Mesenchymal stem cell (in vitro differentiated cells and primary cell): ENCODE measurements around the gene DNAJC27.

Experiments used
- DNase-seq: peaks from one replicate; pipeline ENCODE4 v3.0.0-alpha.2; 2013
- H2AFZ ChIP-seq: one replicate; pipeline ENCODE4 v1.6.1; 2013; ENCODE audit warnings: low read depth, mild to moderate bottlenecking, control low read depth, inconsistent platforms, low read length, moderate library complexity
- H2AK5ac ChIP-seq: 2 replicates; pipeline ENCODE4 v1.6.1; 2013; ENCODE audit warnings: low read length, moderate library complexity, mild to moderate bottlenecking, inconsistent platforms; ENCODE audit not compliant: severe bottlenecking
- H2BK120ac ChIP-seq: one replicate; pipeline ENCODE4 v1.6.1; 2013; ENCODE audit warnings: low read depth, mild to moderate bottlenecking, inconsistent platforms, low read length, moderate library complexity
- H2BK12ac ChIP-seq, 2 experiments: one replicate each; pipeline ENCODE4 v1.6.1; 2013; ENCODE audit warnings: inconsistent platforms in 2 of 2, low read length in 2 of 2, mild to moderate bottlenecking in 2 of 2, moderate library complexity in 2 of 2, control low read depth in 1 of 2
- H2BK15ac ChIP-seq: one replicate; pipeline ENCODE4 v1.6.1; 2013; ENCODE audit warnings: mild to moderate bottlenecking, low read depth, inconsistent platforms; ENCODE audit not compliant: poor library complexity, severe bottlenecking
- H2BK5ac ChIP-seq: 2 replicates; pipeline ENCODE4 v1.6.1; 2013; ENCODE audit warnings: low read depth, mild to moderate bottlenecking, low read length, control low read depth, inconsistent platforms; ENCODE audit not compliant: poor library complexity, severe bottlenecking
- H3K14ac ChIP-seq, 2 experiments: one replicate each; pipeline ENCODE4 v1.6.1; 2013; ENCODE audit warnings: inconsistent platforms in 2 of 2, low read length in 2 of 2, control low read depth in 1 of 2, mild to moderate bottlenecking in 1 of 2, moderate library complexity in 1 of 2
- H3K18ac ChIP-seq, 2 experiments: one replicate each; pipeline ENCODE4 v1.6.1; 2013; ENCODE audit warnings: inconsistent platforms in 2 of 2, low read length in 2 of 2, control low read depth in 1 of 2, low read depth in 1 of 2, mild to moderate bottlenecking in 1 of 2
- H3K23ac ChIP-seq, 2 experiments: one replicate each; pipeline ENCODE4 v1.6.1; 2013; ENCODE audit warnings: inconsistent platforms in 2 of 2, low read length in 2 of 2, mild to moderate bottlenecking in 2 of 2, moderate library complexity in 2 of 2, control low read depth in 1 of 2
- H3K27ac ChIP-seq: 2 replicates; pipeline ENCODE4 v1.5.1; 2013; ENCODE audit warnings: mild to moderate bottlenecking, moderate library complexity, low read length, control low read depth, inconsistent platforms; ENCODE audit not compliant: poor library complexity, severe bottlenecking
- H3K27me3 ChIP-seq, 2 experiments: 2 replicates each; pipeline versions ENCODE4 v1.6.1 to v1.7.0; 2013; ENCODE audit warnings: low read length in 2 of 2, mild to moderate bottlenecking in 2 of 2, moderate library complexity in 2 of 2, control low read depth in 1 of 2, inconsistent platforms in 1 of 2; ENCODE audit not compliant: control insufficient read depth in 1 of 2, insufficient read depth in 1 of 2
- H3K36me3 ChIP-seq, 2 experiments: 2 replicates each; pipeline versions ENCODE4 v1.6.1 to v1.7.0; 2013; ENCODE audit warnings: low read length in 2 of 2, control low read depth in 1 of 2, inconsistent platforms in 1 of 2, low read depth in 1 of 2, mild to moderate bottlenecking in 1 of 2; ENCODE audit not compliant: insufficient read depth in 2 of 2, control insufficient read depth in 1 of 2
- H3K4ac ChIP-seq, 2 experiments: one replicate each; pipeline ENCODE4 v1.6.1; 2013; ENCODE audit warnings: inconsistent platforms in 2 of 2, low read length in 2 of 2, mild to moderate bottlenecking in 2 of 2, moderate library complexity in 2 of 2, control low read depth in 1 of 2, low read depth in 1 of 2
- H3K4me1 ChIP-seq: 2 replicates; pipeline ENCODE4 v1.6.1; 2013; ENCODE audit warnings: low read depth, low read length, control low read depth; ENCODE audit not compliant: control insufficient read depth, insufficient read depth
- H3K4me2 ChIP-seq: 2 replicates; pipeline ENCODE4 v1.6.1; 2013; ENCODE audit warnings: low read length, mild to moderate bottlenecking, inconsistent platforms; ENCODE audit not compliant: poor library complexity, severe bottlenecking
- H3K4me3 ChIP-seq, 2 experiments: 2 replicates each; pipeline versions ENCODE4 v1.5.1 to v1.7.0; 2013; ENCODE audit warnings: low read length in 2 of 2, mild to moderate bottlenecking in 2 of 2, control low read depth in 1 of 2, low read depth in 1 of 2; ENCODE audit not compliant: insufficient read depth in 1 of 2
- H3K79me1 ChIP-seq: replicated peaks from 2 replicates; pipeline ENCODE4 v1.6.1; 2013; ENCODE audit warnings: mild to moderate bottlenecking, control low read depth, low read length, inconsistent platforms; ENCODE audit not compliant: poor library complexity, severe bottlenecking
- H3K9ac ChIP-seq: 2 replicates; pipeline ENCODE4 v1.7.0; 2013; ENCODE audit warnings: mild to moderate bottlenecking, low read length, moderate library complexity
- H3K9me3 ChIP-seq: 2 replicates; pipeline ENCODE4 v1.7.0; 2013; ENCODE audit warnings: mild to moderate bottlenecking, low read length; ENCODE audit not compliant: control insufficient read depth
- H4K8ac ChIP-seq: one replicate; pipeline ENCODE4 v1.6.1; 2013; ENCODE audit warnings: inconsistent platforms, mild to moderate bottlenecking, low read length, moderate library complexity
- H4K91ac ChIP-seq: one replicate; pipeline ENCODE4 v1.6.1; 2013; ENCODE audit warnings: mild to moderate bottlenecking, low read length, inconsistent platforms
- WGBS: methylation state at CpG from one replicate; pipeline ENCODE4 v1.1.7; 2013; ENCODE audit warnings: mixed read lengths; 5-methylcytosine and 5-hydroxymethylcytosine counted together

The DNAJC27 gene

DNA sequence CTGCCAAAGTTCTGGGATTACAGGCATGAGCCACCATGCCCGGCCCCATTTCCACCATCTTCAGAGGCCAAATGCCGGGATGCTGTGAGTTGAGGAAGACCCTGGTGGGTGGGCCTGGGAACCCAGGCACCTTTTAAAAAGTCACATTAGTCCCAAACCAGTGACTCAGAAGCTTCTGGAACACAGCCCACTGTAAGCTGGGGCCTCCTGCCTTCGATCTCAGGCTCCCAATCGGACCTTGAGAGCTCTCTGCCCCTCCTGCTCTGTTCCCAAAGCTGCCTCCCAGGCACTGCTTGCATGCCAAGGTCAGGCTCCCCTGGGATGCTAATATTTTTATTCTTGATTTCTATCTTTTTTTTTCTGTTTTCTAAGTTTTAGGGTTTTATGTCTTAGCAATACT is 56.0 kb downstream of the DNAJC27 start:
- 95% methylated on average over 4 of the region's 4 CpGs for WGBS
- H2BK120ac ChIP-seq, result no peak overlapping the region

GRCh38 chr2:24915175-24915574 is 56.6 kb downstream of the DNAJC27 start:
- WGBS, result 94% methylated on average over 8 of the region's 8 CpGs
- no peak overlapping the region for H2BK12ac ChIP-seq
- H3K23ac ChIP-seq, result no peak overlapping the region
- no peak for DNase-seq
- H3K9me3 ChIP-seq, result no peaks in the 10 kb centered on the region
- no peak overlapping the region for H3K4me2 ChIP-seq
- H4K91ac ChIP-seq, result no peak overlapping the region
- H2AFZ ChIP-seq, result no peak overlapping the region
- H3K18ac ChIP-seq, result no peak overlapping the region
- H4K8ac ChIP-seq, result no peak overlapping the region
- H3K79me1 ChIP-seq, result peaks cover 38% of the 10 kb centered on the region
- H3K36me3 ChIP-seq, result peaks cover 27 to 36% of the 10 kb centered on the region in 2 experiments
- H3K4me3 ChIP-seq, result no peak overlapping the region
- H3K14ac ChIP-seq, result no peak overlapping the region
- no peak overlapping the region for H2BK15ac ChIP-seq
- no peak overlapping the region for H2AK5ac ChIP-seq
- H3K27ac ChIP-seq, result no peak overlapping the region
- no peak overlapping the region for H3K4ac ChIP-seq
- no peaks in the 10 kb centered on the region for H3K27me3 ChIP-seq
- H2BK5ac ChIP-seq, result no peak overlapping the region
- no peak overlapping the region for H2BK120ac ChIP-seq
- peaks cover 19% of the 10 kb centered on the region for H3K4me1 ChIP-seq
- no peak overlapping the region for H3K9ac ChIP-seq

More for the DNA sequence above, 56.0 kb downstream of the DNAJC27 start:
- no peak overlapping the region for H2BK5ac ChIP-seq
- no peak overlapping the region for H2BK15ac ChIP-seq
- no peak overlapping the region for H3K14ac ChIP-seq
- H3K27me3 ChIP-seq, result no peaks in the 10 kb centered on the region
- H3K18ac ChIP-seq, result no peak overlapping the region
- peaks cover 38% of the 10 kb centered on the region for H3K79me1 ChIP-seq
- DNase-seq, result no peak
- no peak overlapping the region for H3K9ac ChIP-seq
- no peak overlapping the region for H4K8ac ChIP-seq
- no peak overlapping the region for H2AFZ ChIP-seq
- H3K4ac ChIP-seq, result no peak overlapping the region
- H2BK12ac ChIP-seq, result no peak overlapping the region
- H3K36me3 ChIP-seq, result peaks cover 27 to 36% of the 10 kb centered on the region in 2 experiments
- no peak overlapping the region for H3K4me3 ChIP-seq
- no peak overlapping the region for H2AK5ac ChIP-seq
- H3K4me2 ChIP-seq, result no peak overlapping the region
- H3K4me1 ChIP-seq, result peaks cover 20% of the 10 kb centered on the region
- no peak overlapping the region for H4K91ac ChIP-seq
- no peaks in the 10 kb centered on the region for H3K9me3 ChIP-seq
- H3K23ac ChIP-seq, result no peak overlapping the region
- H3K27ac ChIP-seq, result no peak overlapping the region

GRCh38 chr2:24914713-24915112 is 57.0 kb downstream of the DNAJC27 start:
- no peak overlapping the region for H3K4me3 ChIP-seq
- H3K27me3 ChIP-seq, result no peaks in the 10 kb centered on the region
- H3K79me1 ChIP-seq, result peaks cover 38% of the 10 kb centered on the region
- no peak overlapping the region for H2AK5ac ChIP-seq
- no peak overlapping the region for H2AFZ ChIP-seq
- 91% methylated on average over 5 of the region's 5 CpGs for WGBS
- no peak overlapping the region for H2BK15ac ChIP-seq
- no peak overlapping the region for H2BK120ac ChIP-seq
- no peak overlapping the region for H4K91ac ChIP-seq
- no peaks in the 10 kb centered on the region for H3K9me3 ChIP-seq
- H2BK12ac ChIP-seq, result no peak overlapping the region
- no peak overlapping the region for H3K14ac ChIP-seq
- H2BK5ac ChIP-seq, result no peak overlapping the region
- peaks cover 19% of the 10 kb centered on the region for H3K4me1 ChIP-seq
- no peak overlapping the region for H3K27ac ChIP-seq
- peaks cover 27 to 36% of the 10 kb centered on the region in 2 experiments for H3K36me3 ChIP-seq
- no peak overlapping the region for H4K8ac ChIP-seq
- H3K4ac ChIP-seq, result no peak overlapping the region
- no peak overlapping the region for H3K23ac ChIP-seq
- no peak for DNase-seq
- no peak overlapping the region for H3K4me2 ChIP-seq
- H3K9ac ChIP-seq, result no peak overlapping the region
- no peak overlapping the region for H3K18ac ChIP-seq

DNA sequence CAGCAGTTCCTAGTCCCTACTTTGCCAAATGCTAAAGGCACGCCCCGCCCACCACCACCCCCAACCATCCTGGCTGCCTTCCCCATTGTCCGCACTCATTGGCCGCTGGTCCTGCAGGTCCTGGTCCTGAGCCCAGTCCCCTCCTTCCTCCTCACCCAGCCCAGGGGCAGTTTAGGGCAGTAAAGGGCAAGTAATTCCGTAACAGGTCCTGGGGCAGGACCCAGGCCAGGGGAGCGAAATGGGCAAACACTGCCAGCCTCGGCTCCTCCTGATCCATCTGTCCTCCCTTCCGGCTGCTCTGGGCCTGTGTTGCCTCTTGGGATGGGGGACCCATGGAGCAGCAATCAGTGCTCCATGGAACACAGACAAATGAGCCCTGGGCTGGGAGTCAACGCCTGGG is 57.8 kb downstream of the DNAJC27 start:
- H3K23ac ChIP-seq, result no peak overlapping the region
- no peak overlapping the region for H3K27ac ChIP-seq
- H2AFZ ChIP-seq, result no peak overlapping the region
- no peak overlapping the region for H4K91ac ChIP-seq
- H2BK5ac ChIP-seq, result no peak overlapping the region
- H2BK15ac ChIP-seq, result no peak overlapping the region
- H3K4me3 ChIP-seq, result no peak overlapping the region
- H3K9me3 ChIP-seq, result no peaks in the 10 kb centered on the region
- H3K36me3 ChIP-seq, result peaks cover 27 to 36% of the 10 kb centered on the region in 2 experiments
- no peak overlapping the region for H3K18ac ChIP-seq
- no peak overlapping the region for H3K4ac ChIP-seq
- no peak overlapping the region for H3K4me2 ChIP-seq
- H4K8ac ChIP-seq, result no peak overlapping the region
- DNase-seq, result no peak
- no peak overlapping the region for H2BK12ac ChIP-seq
- H3K79me1 ChIP-seq, result peaks cover 40% of the 10 kb centered on the region
- H3K4me1 ChIP-seq, result peaks cover 16% of the 10 kb centered on the region
- no peaks in the 10 kb centered on the region for H3K27me3 ChIP-seq
- no peak overlapping the region for H2BK120ac ChIP-seq
- H2AK5ac ChIP-seq, result no peak overlapping the region
- no peak overlapping the region for H3K9ac ChIP-seq
- 96% methylated on average over 9 of the region's 9 CpGs for WGBS
- no peak overlapping the region for H3K14ac ChIP-seq
